ENCODE results near the gene PATJ. TPM values are rescaled to one million over a fixed set of nuclear protein-coding genes. Genes with fewer than 3 reads are reported as not detected.
"Not testable (repeated sequence)": the region's sequence is repeated elsewhere in the genome, so short reads cannot be mapped to it uniquely, and the experiment has no call there.

The PATJ gene
- total RNA-seq, 4 donors from 2014 or later, result 25.7 to 37.4 (median 31.8) TPM

DNA sequence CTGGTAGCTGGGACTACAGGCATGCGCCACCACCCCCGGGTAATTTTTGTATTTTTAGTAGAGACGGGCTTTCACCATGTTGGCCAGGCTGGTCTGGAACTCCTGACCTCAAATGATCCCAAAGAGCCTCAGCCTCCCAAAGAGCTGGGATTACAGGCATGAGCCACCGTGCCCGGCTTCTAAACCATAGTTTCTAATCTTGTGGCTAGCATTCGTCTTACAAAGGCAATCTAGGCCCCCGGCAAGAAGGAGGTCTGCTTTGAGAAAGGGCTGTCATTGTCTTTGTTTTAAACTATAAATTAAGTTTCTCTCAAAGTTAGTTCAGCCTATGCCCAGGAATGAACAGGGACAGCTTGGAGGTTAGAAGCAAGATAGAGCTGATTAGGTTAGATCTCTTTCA lies 442.1 kb downstream of the PATJ start:
- Histone ChIP-seq H3K27me3 (peaks cover 0 to 9% (median 0%) of the 10 kb centered on the region in 4 donors), H3K4me1 (no peaks in the 10 kb centered on the region), H3K27ac (replicated peaks in 1 of 4) (no peak overlapping the region), H3K9me3 (no peaks in the 10 kb centered on the region), H3K4me3 (no peak overlapping the region), H3K36me3 (no peaks in the 10 kb centered on the region)
- intact Hi-C loops (cut with DNase I), result no loop called here
- no peak for DNase-seq (ENCODE audit: extremely low spot score)
- WGBS, result 91% methylated on average over 7 of the region's 7 CpGs
- no peak for TF ChIP-seq POLR2A (IDR thresholded peaks at IDR 0.05; ENCODE audit: low read depth)
- TF ChIP-seq, protein P1, sequence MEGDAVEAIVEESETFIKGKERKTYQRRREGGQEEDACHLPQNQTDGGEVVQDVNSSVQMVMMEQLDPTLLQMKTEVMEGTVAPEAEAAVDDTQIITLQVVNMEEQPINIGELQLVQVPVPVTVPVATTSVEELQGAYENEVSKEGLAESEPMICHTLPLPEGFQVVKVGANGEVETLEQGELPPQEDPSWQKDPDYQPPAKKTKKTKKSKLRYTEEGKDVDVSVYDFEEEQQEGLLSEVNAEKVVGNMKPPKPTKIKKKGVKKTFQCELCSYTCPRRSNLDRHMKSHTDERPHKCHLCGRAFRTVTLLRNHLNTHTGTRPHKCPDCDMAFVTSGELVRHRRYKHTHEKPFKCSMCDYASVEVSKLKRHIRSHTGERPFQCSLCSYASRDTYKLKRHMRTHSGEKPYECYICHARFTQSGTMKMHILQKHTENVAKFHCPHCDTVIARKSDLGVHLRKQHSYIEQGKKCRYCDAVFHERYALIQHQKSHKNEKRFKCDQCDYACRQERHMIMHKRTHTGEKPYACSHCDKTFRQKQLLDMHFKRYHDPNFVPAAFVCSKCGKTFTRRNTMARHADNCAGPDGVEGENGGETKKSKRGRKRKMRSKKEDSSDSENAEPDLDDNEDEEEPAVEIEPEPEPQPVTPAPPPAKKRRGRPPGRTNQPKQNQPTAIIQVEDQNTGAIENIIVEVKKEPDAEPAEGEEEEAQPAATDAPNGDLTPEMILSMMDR (IDR thresholded peaks at IDR 0.05), result no peak
- TF ChIP-seq EP300 (IDR thresholded peaks at IDR 0.05), result no peak
- no peak for TF ChIP-seq POLR2AphosphoS5 (IDR thresholded peaks at IDR 0.05)

DNA sequence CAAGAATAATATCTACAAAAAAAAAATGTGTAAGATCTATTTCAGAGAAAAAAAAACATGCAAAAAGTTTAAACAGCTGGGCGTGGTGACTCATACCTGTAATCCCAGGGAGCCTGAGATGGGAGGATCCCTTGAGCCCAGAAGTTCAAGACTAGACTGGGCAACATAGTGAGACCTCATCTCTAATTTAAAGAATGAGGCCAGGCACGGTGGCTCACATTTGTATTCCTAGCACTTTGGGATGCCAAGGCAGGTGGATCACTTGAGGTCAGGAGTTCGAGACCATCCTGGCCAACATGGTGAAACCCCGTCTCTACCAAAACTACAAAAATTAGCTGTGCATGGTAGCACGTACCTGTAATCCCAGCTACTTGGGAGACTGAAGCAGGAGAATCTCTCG lies 443.0 kb downstream of the PATJ start:
- H3K27me3 ChIP-seq; H3K4me1 ChIP-seq; intact Hi-C loops (cut with DNase I); H3K27ac ChIP-seq (replicated peaks in 1 of 4); H3K4me3 ChIP-seq; DNase-seq (ENCODE audit: extremely low spot score); H3K36me3 ChIP-seq; H3K9me3 ChIP-seq: not testable (repeated sequence)
- 94% methylated on average over 6 of the region's 6 CpGs for WGBS

GRCh38 chr1:62185677-62186076 lies 443.4 kb downstream of the PATJ start:
- no peaks in the 10 kb centered on the region for H3K36me3 ChIP-seq
- WGBS, result 76% methylated on average over 3 of the region's 3 CpGs
- no peak overlapping the region for H3K4me3 ChIP-seq
- H3K9me3 ChIP-seq, result no peaks in the 10 kb centered on the region
- no peaks in the 10 kb centered on the region for H3K4me1 ChIP-seq
- H3K27ac ChIP-seq (replicated peaks in 1 of 4), result no peak overlapping the region
- TF ChIP-seq, protein P1 (IDR thresholded peaks at IDR 0.05), result no peak
- TF ChIP-seq POLR2AphosphoS5 (IDR thresholded peaks at IDR 0.05) (no peak), POLR2A (IDR thresholded peaks at IDR 0.05; ENCODE audit: low read depth) (no peak), EP300 (IDR thresholded peaks at IDR 0.05) (no peak)
- peaks cover 0 to 9% (median 0%) of the 10 kb centered on the region in 4 donors for H3K27me3 ChIP-seq
- intact Hi-C loops (cut with DNase I), result no loop called here
- DNase-seq (ENCODE audit: extremely low spot score), result no peak

DNA sequence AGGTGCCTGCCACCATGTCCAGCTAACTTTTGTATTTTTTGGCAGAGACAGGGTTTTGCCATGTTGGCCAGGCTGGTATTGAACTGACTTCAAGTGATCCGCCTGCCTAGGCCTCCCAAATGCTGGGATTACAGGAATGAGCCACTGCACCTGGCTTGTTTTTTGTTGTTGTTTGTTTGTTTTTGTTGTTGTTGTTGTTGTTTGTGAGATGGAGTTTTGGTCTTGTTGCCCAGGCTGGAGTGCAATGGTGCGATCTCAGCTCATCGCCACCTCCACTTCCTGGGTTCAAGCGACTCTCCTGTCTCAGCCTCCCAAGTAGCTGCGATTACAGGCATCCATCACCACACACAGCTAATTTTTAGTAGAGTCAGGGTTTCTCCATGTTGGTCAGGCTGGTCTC lies 445.3 kb downstream of the PATJ start:
- intact Hi-C loops (cut with DNase I), result no loop called here
- H3K9me3 ChIP-seq, result no peaks in the 10 kb centered on the region
- no peaks in the 10 kb centered on the region for H3K36me3 ChIP-seq
- peaks cover 0 to 9% (median 0%) of the 10 kb centered on the region in 4 donors for H3K27me3 ChIP-seq
- no peak overlapping the region for H3K4me3 ChIP-seq
- 99% methylated on average over 5 of the region's 5 CpGs for WGBS
- H3K4me1 ChIP-seq, result no peaks in the 10 kb centered on the region
- no peak overlapping the region for H3K27ac ChIP-seq (replicated peaks in 1 of 4)
- DNase-seq (ENCODE audit: extremely low spot score), result no peak
- TF ChIP-seq EP300 (IDR thresholded peaks at IDR 0.05), result no peak
- TF ChIP-seq, protein P1 (IDR thresholded peaks at IDR 0.05), result no peak
- TF ChIP-seq POLR2AphosphoS5 (IDR thresholded peaks at IDR 0.05), result no peak
- no peak for TF ChIP-seq POLR2A (IDR thresholded peaks at IDR 0.05; ENCODE audit: low read depth)

DNA sequence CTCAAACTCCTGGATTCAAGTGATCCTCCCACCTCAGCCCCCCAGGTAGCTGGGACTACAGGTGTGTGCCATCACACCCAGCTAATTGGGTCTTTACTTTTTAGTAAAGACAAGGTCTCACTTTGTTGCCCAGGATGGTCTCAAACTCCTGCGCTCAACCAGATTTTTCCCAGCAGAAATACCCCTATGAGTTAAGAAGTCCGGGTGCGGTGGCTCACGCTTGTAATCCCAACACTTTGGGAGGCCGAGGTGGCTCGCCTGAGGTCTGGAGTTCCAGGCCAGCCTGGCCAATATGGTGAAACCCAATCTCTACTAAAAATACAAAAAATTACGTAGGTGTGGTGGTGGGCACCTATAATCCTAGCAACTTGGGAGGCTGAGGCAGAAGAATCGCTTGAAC lies 445.8 kb downstream of the PATJ start:
- intact Hi-C loops (cut with DNase I), result no loop called here
- Histone ChIP-seq H3K9me3 (no peaks in the 10 kb centered on the region), H3K27me3 (peaks cover 0 to 13% (median 0%) of the 10 kb centered on the region in 4 donors), H3K4me1 (no peaks in the 10 kb centered on the region), H3K4me3 (no peak overlapping the region), H3K27ac (replicated peaks in 1 of 4) (no peak overlapping the region), H3K36me3 (no peaks in the 10 kb centered on the region)
- WGBS, result 96% methylated on average over 8 of the region's 8 CpGs
- no peak for DNase-seq (ENCODE audit: extremely low spot score)
- no peak for TF ChIP-seq POLR2AphosphoS5 (IDR thresholded peaks at IDR 0.05)
- TF ChIP-seq POLR2A (IDR thresholded peaks at IDR 0.05; ENCODE audit: low read depth), result no peak
- TF ChIP-seq, protein P1 (IDR thresholded peaks at IDR 0.05), result no peak
- TF ChIP-seq EP300 (IDR thresholded peaks at IDR 0.05), result no peak

Data from esophagus muscularis mucosa (tissue), 4 donors.